NB4 (cell line): Measurements from ENCODE around the gene LRRC14B.

ENCODE experiments used
- DNase-seq: peaks from one replicate; pipeline ENCODE4 v3.0.0; 2010; ENCODE audit warnings: low read depth
- H3K4me3 ChIP-seq: one replicate; pipeline ENCODE4 v1.5.1; 2011; ENCODE audit warnings: mild to moderate bottlenecking, low read depth, low read length, moderate library complexity
- MYC ChIP-seq: IDR thresholded peaks from 2 replicates; pipeline ENCODE4 v1.6.1; 2011; ENCODE audit warnings: low read depth, low read length
- POLR2A ChIP-seq: IDR thresholded peaks from 2 replicates; pipeline ENCODE4 v1.6.1; 2011; ENCODE audit warnings: mild to moderate bottlenecking; ENCODE audit not compliant: insufficient read length; ENCODE audit errors: extremely low read depth
- TF ChIP-seq, protein P1 (sequence below): IDR thresholded peaks from 2 replicates; pipeline ENCODE4 v1.6.1; 2011; ENCODE audit warnings: low read depth, low read length
- TF ChIP-seq, protein P2 (sequence below): IDR thresholded peaks from one replicate; pipeline ENCODE4 v1.5.1; 2012; ENCODE audit warnings: low read depth, low read length

LRRC14B gene

DNA sequence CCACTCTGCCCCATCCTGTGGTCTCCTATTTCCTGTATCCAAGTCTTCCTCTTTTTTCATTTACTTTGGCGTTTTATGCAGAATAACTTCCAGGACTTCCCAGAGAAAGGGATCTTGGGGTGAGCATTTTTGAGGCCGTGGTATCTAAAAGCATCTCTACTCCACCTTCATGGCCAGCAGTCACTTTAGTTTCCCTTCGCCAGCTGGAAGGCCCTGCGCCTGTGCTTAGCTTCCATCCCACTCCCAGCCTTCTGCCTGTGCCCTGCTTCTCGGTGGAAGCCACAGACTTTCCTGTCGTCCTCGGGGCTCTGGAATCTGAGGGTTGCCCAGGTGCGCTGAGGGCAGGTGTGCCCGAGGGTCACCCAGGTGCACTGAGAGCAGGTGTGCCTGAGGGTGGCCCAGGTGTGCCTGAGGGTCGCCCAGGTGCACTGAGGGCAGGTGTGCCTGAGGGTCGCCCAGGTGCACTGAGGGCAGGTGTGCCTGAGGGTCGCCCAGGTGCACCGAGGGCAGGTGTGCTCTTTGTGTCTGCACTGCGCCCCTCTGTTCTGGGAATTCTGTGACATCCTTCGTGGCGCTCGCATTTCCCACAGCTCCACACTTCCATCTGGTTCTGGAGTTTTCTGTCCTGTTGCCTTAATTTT, 32.4 kb upstream of the LRRC14B start:
- TF ChIP-seq, protein P1, sequence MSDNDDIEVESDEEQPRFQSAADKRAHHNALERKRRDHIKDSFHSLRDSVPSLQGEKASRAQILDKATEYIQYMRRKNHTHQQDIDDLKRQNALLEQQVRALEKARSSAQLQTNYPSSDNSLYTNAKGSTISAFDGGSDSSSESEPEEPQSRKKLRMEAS: no peak
- no peak for TF ChIP-seq MYC
- TF ChIP-seq, protein P2, sequence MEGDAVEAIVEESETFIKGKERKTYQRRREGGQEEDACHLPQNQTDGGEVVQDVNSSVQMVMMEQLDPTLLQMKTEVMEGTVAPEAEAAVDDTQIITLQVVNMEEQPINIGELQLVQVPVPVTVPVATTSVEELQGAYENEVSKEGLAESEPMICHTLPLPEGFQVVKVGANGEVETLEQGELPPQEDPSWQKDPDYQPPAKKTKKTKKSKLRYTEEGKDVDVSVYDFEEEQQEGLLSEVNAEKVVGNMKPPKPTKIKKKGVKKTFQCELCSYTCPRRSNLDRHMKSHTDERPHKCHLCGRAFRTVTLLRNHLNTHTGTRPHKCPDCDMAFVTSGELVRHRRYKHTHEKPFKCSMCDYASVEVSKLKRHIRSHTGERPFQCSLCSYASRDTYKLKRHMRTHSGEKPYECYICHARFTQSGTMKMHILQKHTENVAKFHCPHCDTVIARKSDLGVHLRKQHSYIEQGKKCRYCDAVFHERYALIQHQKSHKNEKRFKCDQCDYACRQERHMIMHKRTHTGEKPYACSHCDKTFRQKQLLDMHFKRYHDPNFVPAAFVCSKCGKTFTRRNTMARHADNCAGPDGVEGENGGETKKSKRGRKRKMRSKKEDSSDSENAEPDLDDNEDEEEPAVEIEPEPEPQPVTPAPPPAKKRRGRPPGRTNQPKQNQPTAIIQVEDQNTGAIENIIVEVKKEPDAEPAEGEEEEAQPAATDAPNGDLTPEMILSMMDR: no peak
- TF ChIP-seq POLR2A: no peak
- no peak overlapping the region for H3K4me3 ChIP-seq
- no peak for DNase-seq

DNA sequence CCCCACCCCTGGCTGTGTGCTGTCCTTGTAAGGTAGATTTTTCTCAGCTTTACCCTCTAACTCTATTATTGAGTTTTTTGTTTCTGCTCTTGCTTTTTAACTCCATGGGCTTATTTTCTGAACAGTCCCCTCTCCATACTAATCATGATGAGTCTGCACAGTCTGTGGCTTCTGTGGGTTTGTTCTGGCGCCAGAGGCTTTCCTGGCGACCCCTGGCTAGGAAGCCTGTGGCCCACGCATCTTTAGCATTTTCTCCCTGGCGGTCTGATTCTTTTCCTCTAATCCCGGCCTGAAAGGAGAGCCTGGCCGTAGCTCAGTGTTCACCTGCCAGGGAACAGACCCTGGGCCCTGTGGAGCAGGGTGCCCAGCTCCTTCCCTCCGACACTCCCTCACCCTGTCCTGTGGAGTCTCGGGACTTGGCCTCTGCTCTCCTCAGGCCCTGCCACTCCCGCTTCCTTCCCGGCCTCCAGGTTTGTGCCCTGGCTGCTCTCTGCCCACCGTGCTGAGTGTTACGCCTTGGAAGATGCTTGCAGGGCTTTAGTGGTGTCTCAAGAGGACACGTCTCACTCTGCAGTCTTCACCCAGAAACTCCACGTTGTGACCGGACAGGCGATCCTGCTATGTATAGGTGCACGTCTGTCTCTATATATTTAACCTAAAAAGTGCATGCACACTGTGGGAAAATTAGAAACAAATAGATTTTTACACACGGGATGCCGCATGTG, 31.7 kb upstream of the LRRC14B start:
- H3K4me3 ChIP-seq: no peak overlapping the region
- TF ChIP-seq, protein P1: no peak
- TF ChIP-seq POLR2A (no peak), MYC (no peak)
- TF ChIP-seq, protein P2: no peak
- no peak for DNase-seq

DNA sequence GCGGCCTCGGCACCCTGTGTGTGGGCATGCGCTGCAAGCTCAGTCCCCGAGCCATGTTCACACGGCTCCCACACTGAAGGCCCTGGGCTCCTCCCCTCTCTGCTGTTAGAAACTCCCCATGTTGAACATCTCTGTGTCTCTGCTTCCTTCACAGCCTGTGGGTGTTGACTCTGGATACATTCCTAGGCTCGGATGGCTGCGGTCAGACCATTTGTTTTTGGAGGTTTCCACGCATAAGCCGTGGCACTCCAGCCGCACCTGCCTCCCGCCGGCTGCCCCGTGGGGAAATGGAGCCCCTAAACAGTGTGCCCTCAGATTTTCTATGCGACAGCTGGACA, 31.2 kb upstream of the LRRC14B start:
- no peak for DNase-seq
- TF ChIP-seq, protein P2: no peak
- no peak for TF ChIP-seq POLR2A
- TF ChIP-seq, protein P1: no peak
- no peak for TF ChIP-seq MYC

DNA sequence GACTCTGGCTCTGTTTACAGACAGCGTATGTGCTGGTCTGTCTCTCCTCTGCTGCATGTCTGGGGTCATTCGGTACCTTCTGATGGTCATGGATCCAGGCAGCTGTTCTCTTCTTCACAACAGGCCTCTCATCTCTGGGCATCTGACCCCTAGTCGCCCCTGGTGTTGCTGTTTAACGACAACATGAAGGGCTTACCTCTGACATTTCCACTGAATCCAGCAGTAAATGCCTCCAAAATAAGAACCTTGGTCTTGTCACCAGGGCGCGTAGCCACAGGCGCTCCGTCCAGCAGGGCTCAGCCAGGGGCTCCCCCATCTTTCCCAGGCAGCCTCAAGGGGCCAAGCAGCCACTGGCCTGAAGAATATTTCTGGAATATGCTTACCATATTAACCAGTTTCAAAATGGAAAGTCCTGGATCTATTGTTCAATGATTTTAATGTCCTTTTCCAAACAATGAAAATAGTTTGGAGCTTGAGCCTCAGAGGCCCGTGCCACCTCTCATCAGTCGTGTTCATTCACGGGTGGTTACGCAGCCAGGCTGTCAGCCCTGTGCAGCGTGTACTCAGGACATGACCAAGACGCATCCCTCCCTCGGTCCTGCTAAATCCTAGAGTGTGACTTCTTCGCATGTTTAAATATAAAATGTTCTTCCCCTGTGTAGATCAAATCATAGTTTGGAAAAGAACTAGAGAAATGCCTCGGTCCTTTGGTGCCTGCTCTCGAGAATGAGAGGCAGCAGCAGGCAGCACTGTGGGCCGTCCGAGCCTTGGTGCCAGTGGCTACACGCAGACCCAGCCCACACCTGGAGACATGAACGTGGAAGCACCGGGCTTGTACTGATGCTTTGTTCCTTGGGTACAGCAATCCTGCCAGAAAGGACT, 30.1 kb upstream of the LRRC14B start:
- no peak for DNase-seq
- no peak overlapping the region for H3K4me3 ChIP-seq
- TF ChIP-seq POLR2A (no peak), MYC (no peak)
- TF ChIP-seq, protein P2: no peak
- TF ChIP-seq, protein P1: no peak

More for the DNA sequence above, 31.2 kb upstream of the LRRC14B start:
- no peak overlapping the region for H3K4me3 ChIP-seq

DNA sequence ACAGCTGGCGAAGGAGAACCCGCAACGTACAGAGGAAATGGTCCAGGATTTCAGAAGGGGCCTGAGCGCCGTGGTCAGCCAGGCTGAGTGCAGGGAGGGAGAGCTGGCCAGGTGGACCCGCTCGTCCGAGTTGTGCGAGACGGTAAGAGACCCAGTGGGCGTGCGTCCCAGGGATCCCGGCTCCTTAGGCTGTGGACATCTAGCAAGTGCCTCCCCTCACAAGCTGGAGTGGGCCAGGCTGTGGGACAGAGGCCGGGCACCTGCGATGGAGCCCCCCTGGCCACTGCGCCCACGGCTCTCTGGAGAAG, 29.5 kb upstream of the LRRC14B start:
- H3K4me3 ChIP-seq: no peak overlapping the region
- no peak for DNase-seq
- TF ChIP-seq, protein P2: no peak
- TF ChIP-seq POLR2A (no peak), MYC (no peak)
- TF ChIP-seq, protein P1: no peak
